ENCODE measurements around the gene CLSTN2. TPM values are rescaled to one million over a fixed set of nuclear protein-coding genes. Genes with fewer than 3 reads are reported as not detected.

Gene CLSTN2
- total RNA-seq, 1 donor from 2014 or later = 143 TPM

DNA sequence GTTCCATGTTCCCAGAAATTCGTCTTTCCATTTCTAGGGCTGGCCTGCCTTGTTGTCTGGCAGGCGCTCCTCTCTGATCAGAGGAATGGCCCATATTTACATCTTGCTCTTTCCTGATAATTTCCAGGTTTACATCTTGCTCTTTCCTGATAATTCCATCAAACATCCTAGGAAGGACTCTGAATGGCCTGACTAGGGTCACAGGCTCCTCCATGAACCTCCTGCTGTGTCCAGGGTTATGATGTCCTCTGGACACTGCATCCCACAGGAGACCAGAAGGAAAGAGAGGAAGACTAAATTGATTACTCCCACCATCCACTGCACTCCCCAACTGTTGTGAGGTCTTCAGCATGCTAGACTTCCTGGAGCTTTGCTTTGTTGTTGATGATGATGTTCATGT lies 75.4 kb downstream of the CLSTN2 start:
- Mint-ChIP-seq H3K9me3 (ENCODE audit: unreplicated experiment) (no peaks in the 10 kb centered on the region), H3K4me1 (ENCODE audit: unreplicated experiment) (no peaks in the 10 kb centered on the region), H3K27me3 (ENCODE audit: unreplicated experiment) (no peaks in the 10 kb centered on the region), H3K27ac (ENCODE audit: unreplicated experiment) (no peak overlapping the region), H3K4me3 (ENCODE audit: unreplicated experiment) (no peak overlapping the region), H3K36me3 (ENCODE audit: unreplicated experiment) (peaks cover 8% of the 10 kb centered on the region)
- TF ChIP-seq, protein P1, sequence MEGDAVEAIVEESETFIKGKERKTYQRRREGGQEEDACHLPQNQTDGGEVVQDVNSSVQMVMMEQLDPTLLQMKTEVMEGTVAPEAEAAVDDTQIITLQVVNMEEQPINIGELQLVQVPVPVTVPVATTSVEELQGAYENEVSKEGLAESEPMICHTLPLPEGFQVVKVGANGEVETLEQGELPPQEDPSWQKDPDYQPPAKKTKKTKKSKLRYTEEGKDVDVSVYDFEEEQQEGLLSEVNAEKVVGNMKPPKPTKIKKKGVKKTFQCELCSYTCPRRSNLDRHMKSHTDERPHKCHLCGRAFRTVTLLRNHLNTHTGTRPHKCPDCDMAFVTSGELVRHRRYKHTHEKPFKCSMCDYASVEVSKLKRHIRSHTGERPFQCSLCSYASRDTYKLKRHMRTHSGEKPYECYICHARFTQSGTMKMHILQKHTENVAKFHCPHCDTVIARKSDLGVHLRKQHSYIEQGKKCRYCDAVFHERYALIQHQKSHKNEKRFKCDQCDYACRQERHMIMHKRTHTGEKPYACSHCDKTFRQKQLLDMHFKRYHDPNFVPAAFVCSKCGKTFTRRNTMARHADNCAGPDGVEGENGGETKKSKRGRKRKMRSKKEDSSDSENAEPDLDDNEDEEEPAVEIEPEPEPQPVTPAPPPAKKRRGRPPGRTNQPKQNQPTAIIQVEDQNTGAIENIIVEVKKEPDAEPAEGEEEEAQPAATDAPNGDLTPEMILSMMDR (IDR thresholded peaks at IDR 0.05) = no peak
- DNase-seq (ENCODE audit: extremely low spot score, unreplicated experiment) = no peak

DNA sequence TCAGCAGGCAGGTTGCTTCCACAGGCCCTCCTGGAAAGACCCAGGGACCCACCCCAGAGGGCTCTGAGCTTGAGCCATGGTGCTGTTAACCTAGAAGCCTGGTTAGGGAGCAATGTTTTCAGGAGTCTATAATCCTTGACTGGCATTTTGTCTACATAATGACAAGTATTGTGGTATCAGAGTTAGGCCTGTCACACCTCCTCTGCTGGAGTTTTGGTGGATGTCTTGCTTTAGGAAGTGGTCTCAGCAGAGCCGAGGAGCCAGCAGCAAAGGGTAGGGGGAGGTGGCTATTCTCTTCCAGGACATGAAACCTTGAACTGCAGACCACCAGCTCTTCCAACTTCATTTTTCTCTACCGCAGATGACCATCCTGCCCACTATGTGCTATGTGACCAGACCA lies 76.1 kb downstream of the CLSTN2 start:
- Mint-ChIP-seq H3K36me3 (ENCODE audit: unreplicated experiment) (peaks cover 8% of the 10 kb centered on the region), H3K4me1 (ENCODE audit: unreplicated experiment) (no peaks in the 10 kb centered on the region), H3K9me3 (ENCODE audit: unreplicated experiment) (no peaks in the 10 kb centered on the region), H3K27ac (ENCODE audit: unreplicated experiment) (no peak overlapping the region), H3K27me3 (ENCODE audit: unreplicated experiment) (no peaks in the 10 kb centered on the region), H3K4me3 (ENCODE audit: unreplicated experiment) (no peak overlapping the region)
- TF ChIP-seq, protein P1 (IDR thresholded peaks at IDR 0.05) = no peak
- no peak for DNase-seq (ENCODE audit: extremely low spot score, unreplicated experiment)

DNA sequence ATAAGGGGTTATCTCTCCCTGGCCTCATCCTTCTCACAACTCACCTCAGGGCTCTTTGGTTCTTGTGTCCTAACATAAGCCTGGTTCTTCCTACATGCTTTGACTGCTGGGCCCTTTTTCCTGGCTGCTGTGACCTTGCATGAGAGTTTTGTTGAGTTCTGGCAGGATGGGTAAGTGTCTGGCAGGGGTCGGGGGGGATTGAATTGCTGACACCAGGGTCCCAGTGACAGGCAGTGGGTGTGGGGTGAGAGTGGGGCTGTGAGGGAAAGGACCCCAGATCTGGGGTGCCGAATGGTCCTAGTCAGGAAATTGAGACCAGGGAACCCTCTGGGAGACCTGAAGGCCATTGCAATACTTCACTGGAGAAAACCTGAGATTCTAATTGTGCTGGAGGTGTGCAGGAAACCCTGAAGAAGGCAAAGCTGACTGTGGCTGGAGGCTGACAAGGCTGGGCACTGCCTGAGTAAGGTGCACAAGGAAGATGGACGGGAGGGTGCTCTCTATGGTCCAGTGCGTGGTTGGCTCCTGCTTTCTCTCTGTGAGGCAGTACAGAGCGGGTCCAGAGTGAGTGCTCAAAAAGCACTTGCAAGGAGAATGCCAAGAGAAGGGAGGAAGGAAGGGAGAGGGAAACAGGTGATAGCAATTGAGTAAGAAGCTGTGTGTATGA lies 76.8 kb downstream of the CLSTN2 start:
- Mint-ChIP-seq H3K27ac (ENCODE audit: unreplicated experiment) (no peak overlapping the region), H3K9me3 (ENCODE audit: unreplicated experiment) (no peaks in the 10 kb centered on the region), H3K36me3 (ENCODE audit: unreplicated experiment) (peaks cover 8% of the 10 kb centered on the region), H3K4me3 (ENCODE audit: unreplicated experiment) (no peak overlapping the region), H3K4me1 (ENCODE audit: unreplicated experiment) (no peaks in the 10 kb centered on the region), H3K27me3 (ENCODE audit: unreplicated experiment) (no peaks in the 10 kb centered on the region)
- TF ChIP-seq, protein P1 (IDR thresholded peaks at IDR 0.05) = no peak
- DNase-seq (ENCODE audit: extremely low spot score, unreplicated experiment) = peak; percentile 2

DNA sequence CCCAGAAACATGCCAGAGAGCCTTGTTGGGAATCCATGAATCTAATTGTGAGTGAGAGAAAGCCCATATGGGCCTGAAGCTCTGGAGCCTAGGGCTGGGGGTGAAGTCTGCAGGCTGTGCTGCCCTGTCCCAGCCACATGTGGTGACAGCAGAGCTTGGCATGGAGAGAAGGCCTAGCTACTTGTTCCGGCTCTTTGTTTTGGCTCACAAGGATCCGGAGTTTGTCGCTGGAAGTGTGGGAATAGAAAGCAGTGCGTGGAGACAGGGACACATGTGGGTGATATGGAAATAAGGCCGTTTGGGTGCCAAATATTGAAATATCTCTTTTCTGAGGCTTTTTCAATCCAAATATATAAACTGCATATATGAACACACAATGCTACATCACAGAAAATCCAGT lies 78.2 kb downstream of the CLSTN2 start:
- TF ChIP-seq, protein P1 (IDR thresholded peaks at IDR 0.05) = no peak
- Mint-ChIP-seq H3K27ac (ENCODE audit: unreplicated experiment) (no peak overlapping the region), H3K4me3 (ENCODE audit: unreplicated experiment) (no peak overlapping the region), H3K9me3 (ENCODE audit: unreplicated experiment) (no peaks in the 10 kb centered on the region), H3K36me3 (ENCODE audit: unreplicated experiment) (peaks cover 8% of the 10 kb centered on the region), H3K27me3 (ENCODE audit: unreplicated experiment) (no peaks in the 10 kb centered on the region), H3K4me1 (ENCODE audit: unreplicated experiment) (no peaks in the 10 kb centered on the region)
- DNase-seq (ENCODE audit: extremely low spot score, unreplicated experiment) = no peak

DNA sequence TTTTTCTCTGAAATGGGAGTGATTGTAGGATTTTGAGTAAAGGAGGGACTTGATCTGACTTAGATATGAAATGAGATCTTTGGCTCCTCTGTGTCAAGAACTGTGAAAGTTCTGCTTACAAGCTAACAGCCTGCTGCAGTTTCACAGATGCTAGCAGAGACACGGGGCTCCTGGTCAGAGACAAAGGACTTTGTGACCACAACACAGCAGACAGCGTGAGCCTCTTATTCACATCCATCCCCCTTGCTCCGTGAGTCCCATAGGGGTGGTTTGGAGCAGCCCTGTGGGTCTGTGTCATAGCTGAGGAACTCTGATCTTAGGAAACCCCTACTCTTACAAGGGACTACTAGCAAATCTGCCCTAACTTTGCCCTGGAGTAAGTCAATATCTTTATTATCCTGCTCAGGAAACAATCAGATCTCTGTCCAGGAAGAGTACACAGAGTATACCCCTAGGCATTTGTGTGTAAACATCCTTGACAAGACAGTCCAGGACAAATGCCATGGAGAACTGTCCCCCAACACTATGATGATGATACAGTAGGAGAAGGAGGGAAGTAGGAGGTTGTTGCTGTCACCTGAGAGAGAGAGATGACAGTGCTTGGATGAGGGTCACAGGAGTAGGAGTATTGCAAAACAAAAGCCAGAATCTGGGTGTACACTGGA lies 80.0 kb downstream of the CLSTN2 start:
- Mint-ChIP-seq H3K4me3 (ENCODE audit: unreplicated experiment) (no peak overlapping the region), H3K36me3 (ENCODE audit: unreplicated experiment) (peaks cover 8% of the 10 kb centered on the region), H3K27me3 (ENCODE audit: unreplicated experiment) (no peaks in the 10 kb centered on the region), H3K4me1 (ENCODE audit: unreplicated experiment) (no peaks in the 10 kb centered on the region), H3K9me3 (ENCODE audit: unreplicated experiment) (no peaks in the 10 kb centered on the region), H3K27ac (ENCODE audit: unreplicated experiment) (no peak overlapping the region)
- TF ChIP-seq, protein P1 (IDR thresholded peaks at IDR 0.05) = no peak
- DNase-seq (ENCODE audit: extremely low spot score, unreplicated experiment) = no peak

All from osteocyte (in vitro differentiated cells).